ENCODE measurements around the gene ABCG2.

GRCh38 chr4:88172987-88173386, 14.5 kb upstream of the ABCG2 start:
- TF ChIP-seq CTCF (IDR thresholded peaks at IDR 0.05) (no peak), POLR2A (IDR thresholded peaks at IDR 0.05) (no peak)

Measured in prostate gland (tissue), 2 donors.